Measurements from ENCODE around the gene ABCA4. TPM values are rescaled to one million over a fixed set of nuclear protein-coding genes. Genes with fewer than 3 reads are reported as not detected.

Gene ABCA4
- total and polyA plus RNA-seq, 2 of the 8 experiments (the other 6 are each of a cell fraction or from before 2014, with no cell fraction given) = 0.06 TPM; not detected in 1

GRCh38 chr1:93955765-93956164, 165.2 kb downstream of the ABCA4 start:
- Histone ChIP-seq H3K79me2 (ENCODE audit: control insufficient read depth in 1 of 2, insufficient read depth in 2 of 2, low read length in 2 of 2) (no peaks in the 10 kb centered on the region), H3K56ac (replicated peaks; ENCODE audit: insufficient read length, low read depth, low read length) (no peak overlapping the region), H4K5ac (ENCODE audit: insufficient read length, low read depth, low read length) (no peak overlapping the region), H2BK12ac (ENCODE audit: low read depth, low read length) (no peak overlapping the region), H3K4me3 (ENCODE audit: extremely low read depth in 1 of 4, insufficient read depth in 2 of 4, low read depth in 3 of 4, low read length in 4 of 4) (no peak overlapping the region), H4K91ac (replicated peaks; ENCODE audit: insufficient read length, low read length) (no peak overlapping the region), H3K4ac (replicated peaks; ENCODE audit: insufficient read length, low read depth, low read length) (no peak overlapping the region), H3K79me1 (ENCODE audit: low read depth, low read length) (no peaks in the 10 kb centered on the region), H3K9me3 (ENCODE audit: insufficient read depth in 2 of 2, low read depth in 1 of 2, low read length in 1 of 2) (peaks cover 3 to 11% of the 10 kb centered on the region in 2 experiments; a peak in 3 of 4 replicates), H2BK120ac (replicated peaks; ENCODE audit: low read depth, low read length) (no peak overlapping the region), H2BK5ac (ENCODE audit: low read depth, low read length) (no peak overlapping the region), H3K23ac (ENCODE audit: insufficient read length) (no peak overlapping the region), H2BK15ac (ENCODE audit: low read length) (no peak overlapping the region), H4K8ac (ENCODE audit: extremely low read depth, insufficient read depth, low read length) (no peak overlapping the region), H3K4me1 (replicated peaks in 1 of 4; ENCODE audit: control insufficient read depth in 3 of 4, insufficient read depth in 4 of 4, low read length in 3 of 4) (no peaks in the 10 kb centered on the region), H4K20me1 (replicated peaks in 1 of 2; ENCODE audit: control insufficient read depth in 1 of 2, insufficient read depth in 2 of 2, low read length in 2 of 2) (no peaks in the 10 kb centered on the region), H3K4me2 (ENCODE audit: insufficient read depth in 1 of 2, low read depth in 2 of 2, low read length in 2 of 2) (no peak overlapping the region), H3K18ac (ENCODE audit: extremely low read depth, low read length) (no peak overlapping the region), H3K23me2 (ENCODE audit: low read depth, low read length) (0 out of 2 replicates have a peak, but pooled peaks cover 1% of the 10 kb centered on the region), H3K27me3 (replicated peaks in 1 of 4; ENCODE audit: control insufficient read depth in 3 of 4, extremely low read depth in 1 of 4, insufficient read depth in 3 of 4, low read length in 3 of 4) (no peaks in the 10 kb centered on the region), H2BK20ac (ENCODE audit: low read length) (no peak overlapping the region), H3K14ac (ENCODE audit: insufficient read length) (no peak overlapping the region), H3K36me3 (ENCODE audit: control insufficient read depth in 2 of 4, insufficient read depth in 4 of 4, low read length in 3 of 4) (no peaks in the 10 kb centered on the region), H2AFZ (ENCODE audit: low read length) (no peak overlapping the region), H3K27ac (ENCODE audit: low read depth, low read length) (no peak overlapping the region), H2AK5ac (ENCODE audit: low read depth, low read length) (no peak overlapping the region), H3K9ac (replicated peaks in 1 of 4; ENCODE audit: extremely low read depth in 1 of 4, low read depth in 3 of 4, low read length in 3 of 4) (no peak overlapping the region)
- 86% methylated on average over 1 of the region's 1 CpG; no CpG with 5 or more reads in 1 of the 2 experiments for WGBS, 2 experiments (ENCODE audit: extremely low coverage in 1 of 2, insufficient coverage in 1 of 2, insufficient read length in 1 of 2, insufficient replicate concordance in 2 of 2, low coverage in 1 of 2, low lambda C conversion rate in 2 of 2, missing lambda C conversion rate in 1 of 2)
- ChIA-PET POLR2A (ENCODE audit: partially characterized antibody) (no interaction called here), CTCF (ENCODE audit: partially characterized antibody) (no interaction called here)
- FAIRE-seq (no peak), DNase-seq (ENCODE audit: low read depth in 1 of 2, low spot score in 2 of 2) (no peak)
- no peak for TF ChIP-seq ZNF274 (IDR thresholded peaks at IDR 0.05; ENCODE audit: borderline replicate concordance, extremely low read depth, low read length)
- no peak for TF ChIP-seq SIN3A (conservative IDR thresholded peaks at IDR 0.05 in 1 of 2, IDR thresholded peaks at IDR 0.05 in 1 of 2; ENCODE audit: low read depth in 1 of 2, low read length in 2 of 2)
- TF ChIP-seq SRF (IDR thresholded peaks at IDR 0.05; ENCODE audit: low read depth, low read length) = no peak
- no peak for TF ChIP-seq CBX8 (IDR thresholded peaks at IDR 0.05; ENCODE audit: borderline replicate concordance, low read depth, low read length)
- no peak for TF ChIP-seq RNF2 (IDR thresholded peaks at IDR 0.05; ENCODE audit: borderline replicate concordance, low read depth, low read length, missing control alignments, poor library complexity, severe bottlenecking)
- no peak for TF ChIP-seq KDM1A (IDR thresholded peaks at IDR 0.05; ENCODE audit: borderline replicate concordance, low read length)
- no peak for TF ChIP-seq HDAC6 (IDR thresholded peaks at IDR 0.05; ENCODE audit: low read depth, low read length)
- TF ChIP-seq BACH1 (IDR thresholded peaks at IDR 0.05; ENCODE audit: low read length) = no peak
- TF ChIP-seq TEAD4 (IDR thresholded peaks at IDR 0.05; ENCODE audit: low read depth, low read length) = no peak
- no peak for TF ChIP-seq SAP30 (IDR thresholded peaks at IDR 0.05; ENCODE audit: insufficient read depth, insufficient replicate concordance, low read length)
- TF ChIP-seq RXRA (IDR thresholded peaks at IDR 0.05; ENCODE audit: insufficient read depth, low read depth, low read length) = no peak
- TF ChIP-seq NRF1 (IDR thresholded peaks at IDR 0.05; ENCODE audit: low read depth, low read length) = no peak
- no peak for TF ChIP-seq TBP (IDR thresholded peaks at IDR 0.05; ENCODE audit: low read depth, low read length)
- no peak for TF ChIP-seq KDM4A (IDR thresholded peaks at IDR 0.05; ENCODE audit: low read depth, low read length, severe bottlenecking)
- TF ChIP-seq JUND (IDR thresholded peaks at IDR 0.05; ENCODE audit: low read length) = no peak
